Vagina (tissue), 2 donors: ENCODE data around the gene GALNTL6.

Experiments used
- CTCF ChIP-seq, 3 experiments: fragments of 450-650 bp in 2 of 3; fragments of 200-600 bp in 1 of 3; sonication (generic) in 1 of 3; IDR thresholded peaks; one replicate each; pipeline ENCODE4 v1.5.1; 2017 to 2019; ENCODE audit warnings: antibody characterized with exemption in 3 of 3, mild to moderate bottlenecking in 2 of 3, moderate library complexity in 2 of 3
- POLR2A ChIP-seq, 2 donors: fragments of 450-650 bp; IDR thresholded peaks; one replicate each; pipeline ENCODE4 v1.6.1; 2017; ENCODE audit warnings: antibody characterized with exemption in 2 of 2, mild to moderate bottlenecking in 2 of 2, moderate library complexity in 2 of 2

DNA sequence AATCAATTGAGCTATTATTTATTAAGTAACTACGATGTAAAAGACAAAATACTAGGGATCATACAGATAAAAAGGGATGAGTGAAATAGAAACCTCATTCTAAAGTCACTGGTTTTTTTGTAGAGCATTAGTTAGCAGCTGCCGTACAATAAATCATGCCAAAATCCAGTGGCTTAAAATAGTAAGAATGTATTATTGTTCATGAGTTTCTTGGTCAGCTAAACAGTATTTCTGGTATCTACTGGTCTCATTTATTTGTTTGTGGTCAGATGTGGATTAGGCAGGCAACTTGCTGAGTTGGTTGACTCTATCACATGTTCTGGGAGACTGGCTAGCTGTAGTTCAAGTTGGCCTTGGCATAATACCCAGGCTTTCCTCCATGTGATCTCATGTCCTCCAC lies 667.3 kb downstream of the GALNTL6 start:
- TF ChIP-seq POLR2A (IDR thresholded peaks at IDR 0.05) (no peak), CTCF (IDR thresholded peaks at IDR 0.05) (no peak)
